ENCODE results near the gene TRAPPC2. TPM values are rescaled to one million over a fixed set of nuclear protein-coding genes. Genes with fewer than 3 reads are reported as not detected.
"Not testable (repeated sequence)": the region's sequence is repeated elsewhere in the genome, so short reads cannot be mapped to it uniquely, and the experiment has no call there.

The TRAPPC2 gene
- total RNA-seq, 1 experiment from 2014 or later: 20.8 TPM

GRCh38 chrX:13670197-13670596 is 64.2 kb downstream of the TRAPPC2 start:
- Mint-ChIP-seq H3K9me3 (ENCODE audit: low read depth, unreplicated experiment) (peaks cover 4% of the 10 kb centered on the region), H3K4me1 (ENCODE audit: low read depth, unreplicated experiment) (peaks cover 36% of the 10 kb centered on the region), H3K27me3 (ENCODE audit: unreplicated experiment) (no peaks in the 10 kb centered on the region), H3K27ac (ENCODE audit: unreplicated experiment) (peak overlapping the region; percentile 93), H3K4me3 (ENCODE audit: low read depth, unreplicated experiment) (no peak overlapping the region), H3K36me3 (ENCODE audit: insufficient read depth, unreplicated experiment) (peaks cover 8% of the 10 kb centered on the region)
- CTCF ChIA-PET: interaction anchor here (1.4 kb wide), 1 partner anchor 64 kb away, joined by 4 read pairs; the partner anchor contains the start of genes OFD1 and TRAPPC2
- TF ChIP-seq CTCF (IDR thresholded peaks at IDR 0.05; ENCODE audit: unreplicated experiment): no peak
- no peak for DNase-seq
- no TSS peak for BruUV-seq (replicated peaks)
- intact Hi-C loops (cut with micrococcal nuclease; ENCODE audit: unreplicated experiment): no loop called here

- Mint-ChIP-seq H3K4me1 (ENCODE audit: low read depth, unreplicated experiment) (peaks cover 36% of the 10 kb centered on the region), H3K4me3 (ENCODE audit: low read depth, unreplicated experiment) (peak overlapping the region; percentile 21), H3K27ac (ENCODE audit: unreplicated experiment) (peak overlapping the region; percentile 93)
- H3K27me3 Mint-ChIP-seq (ENCODE audit: unreplicated experiment); H3K9me3 Mint-ChIP-seq (ENCODE audit: low read depth, unreplicated experiment); DNase-seq; H3K36me3 Mint-ChIP-seq (ENCODE audit: insufficient read depth, unreplicated experiment); intact Hi-C loops (cut with micrococcal nuclease; ENCODE audit: unreplicated experiment): not testable (repeated sequence)
- BruUV-seq (replicated peaks): TSS peak; percentile 89
- CTCF ChIA-PET: interaction anchor here (0.9 to 1.4 kb wide), 5 partner anchors 15 to 360 kb away, joined by 3 to 5 read pairs (median 4); partner anchors contain the start of genes GEMIN8, OFD1, RAB9A and TRAPPC2
Measured at GRCh38 chrX:13669755-13670154, 64.7 kb downstream of the TRAPPC2 start.

GRCh38 chrX:13669246-13669737 is 65.1 kb downstream of the TRAPPC2 start:
- Mint-ChIP-seq H3K4me1 (ENCODE audit: low read depth, unreplicated experiment) (peaks cover 41% of the 10 kb centered on the region), H3K9me3 (ENCODE audit: low read depth, unreplicated experiment) (peaks cover 4% of the 10 kb centered on the region), H3K36me3 (ENCODE audit: insufficient read depth, unreplicated experiment) (peaks cover 8% of the 10 kb centered on the region), H3K27ac (ENCODE audit: unreplicated experiment) (peak overlapping the region; percentile 93), H3K27me3 (ENCODE audit: unreplicated experiment) (no peaks in the 10 kb centered on the region), H3K4me3 (ENCODE audit: low read depth, unreplicated experiment) (peak overlapping the region; percentile 21)
- no TSS peak for BruUV-seq (replicated peaks)
- intact Hi-C loops (cut with micrococcal nuclease; ENCODE audit: unreplicated experiment): no loop called here
- no peak for TF ChIP-seq CTCF (IDR thresholded peaks at IDR 0.05; ENCODE audit: unreplicated experiment)
- CTCF ChIA-PET: interaction anchor here (0.7 to 1.4 kb wide), 7 partner anchors 10 to 360 kb away, joined by 3 to 5 read pairs (median 4); partner anchors contain the start of genes GEMIN8, OFD1, RAB9A and TRAPPC2
- peak; percentile 78 for DNase-seq

GRCh38 chrX:13667919-13668318 is 66.5 kb downstream of the TRAPPC2 start:
- no TSS peak for BruUV-seq (replicated peaks)

More at GRCh38 chrX:13667919-13668318, 66.5 kb downstream of the TRAPPC2 start:
- CTCF ChIA-PET: no interaction called here
- no peak for TF ChIP-seq CTCF (IDR thresholded peaks at IDR 0.05; ENCODE audit: unreplicated experiment)
- DNase-seq: no peak
- Mint-ChIP-seq H3K9me3 (ENCODE audit: low read depth, unreplicated experiment) (peaks cover 4% of the 10 kb centered on the region), H3K36me3 (ENCODE audit: insufficient read depth, unreplicated experiment) (peaks cover 8% of the 10 kb centered on the region), H3K27ac (ENCODE audit: unreplicated experiment) (no peak overlapping the region), H3K4me3 (ENCODE audit: low read depth, unreplicated experiment) (no peak overlapping the region), H3K27me3 (ENCODE audit: unreplicated experiment) (no peaks in the 10 kb centered on the region), H3K4me1 (ENCODE audit: low read depth, unreplicated experiment) (peaks cover 48% of the 10 kb centered on the region)
- intact Hi-C loops (cut with micrococcal nuclease; ENCODE audit: unreplicated experiment): no loop called here

Measured in Calu3 (cell line).